Lung (tissue), 12 donors: ENCODE measurements around the gene SSR1. TPM values are rescaled to one million over a fixed set of nuclear protein-coding genes. Genes with fewer than 3 reads are reported as not detected.

Experiments
- ATAC-seq: fragments of 200-7000 bp; cut with Tn5 transposase; one replicate; pipeline ENCODE4 v1.9.1; 2020; ENCODE audit warnings: moderate number of reproducible peaks; ENCODE audit not compliant: insufficient read depth, low FRiP score
- DNase-seq, 3 donors: peaks; one replicate each; pipeline ENCODE4 v3.0.0-alpha.2; 2013 to 2017
- H3K27ac ChIP-seq, 2 donors: one replicate each; pipeline ENCODE4 v1.5.1; 2013; ENCODE audit warnings: mild to moderate bottlenecking in 2 of 2, moderate library complexity in 2 of 2, control low read depth in 1 of 2, inconsistent platforms in 1 of 2, low read depth in 1 of 2, low read length in 1 of 2
- H3K27me3 ChIP-seq, 3 donors: one replicate each; pipeline ENCODE4 v1.5.1; 2013; ENCODE audit warnings: low read length in 2 of 3; ENCODE audit not compliant: control insufficient read depth in 3 of 3, insufficient read depth in 3 of 3
- H3K36me3 ChIP-seq, 4 donors: one replicate each; pipeline ENCODE4 v1.5.1; 2013; ENCODE audit warnings: low read length in 4 of 4, mild to moderate bottlenecking in 1 of 4, moderate library complexity in 1 of 4; ENCODE audit not compliant: control insufficient read depth in 4 of 4, insufficient read depth in 4 of 4
- H3K4me1 ChIP-seq, 5 donors: one replicate each; pipeline ENCODE4 v1.5.1; 2013; ENCODE audit warnings: low read length in 5 of 5, mild to moderate bottlenecking in 2 of 5, moderate library complexity in 1 of 5; ENCODE audit not compliant: control insufficient read depth in 5 of 5, insufficient read depth in 5 of 5
- H3K4me3 ChIP-seq: one replicate; pipeline ENCODE4 v1.5.1; 2013; ENCODE audit warnings: mild to moderate bottlenecking, control low read depth, moderate library complexity
- H3K9ac ChIP-seq, 2 donors: one replicate each; pipeline ENCODE4 v1.5.1; 2013; ENCODE audit warnings: low read length in 2 of 2, control low read depth in 1 of 2; ENCODE audit not compliant: insufficient read depth in 1 of 2
- H3K9me3 ChIP-seq, 4 donors: one replicate each; pipeline ENCODE4 v1.5.1; 2013; ENCODE audit warnings: low read length in 3 of 4, mild to moderate bottlenecking in 1 of 4, moderate library complexity in 1 of 4; ENCODE audit not compliant: control insufficient read depth in 4 of 4, insufficient read depth in 3 of 4
- WGBS, 2 donors: extraction: QIAGEN DNeasy Blood & Tissue Kit; methylation state at CpG; one replicate each; pipeline ENCODE4 v1.1.7; 2013; 5-methylcytosine and 5-hydroxymethylcytosine counted together
- polyA plus RNA-seq, 2 donors: library from polyadenylated mRNA; stranded (reverse); fragments of 200-250 nt; gene quantifications; one replicate each; pipeline ENCODE4 v1.2.1, GENCODE V29; 2013
- total RNA-seq, 2 donors: library from RNA; depleted of rRNA in 1 of 2; stranded (reverse); fragments of >200 nt in 1 of 2; gene quantifications; one replicate each; pipeline ENCODE4 v1.2.1, GENCODE V29; 2014 to 2021
- TF ChIP-seq, protein P1 (sequence below): IDR thresholded peaks from 2 replicates; pipeline ENCODE4 v1.5.1; 2012; ENCODE audit warnings: mild to moderate bottlenecking; ENCODE audit errors: control extremely low read depth, extremely low read depth
- donor health status: control.
- donor health status: control.
- donor health status: Bipolar disorder and iron deficiency.
- donor health status: healthy.
- donor health status: DM: yes; HTN: yes; CAD: no.

The SSR1 gene
- total and polyA plus RNA-seq, 4 donors = 22.4 to 150 (median 90.1) TPM

- Histone ChIP-seq H3K4me1 (peaks cover 0 to 7% (median 5%) of the 10 kb centered on the region in 5 donors), H3K27ac (no peak overlapping the region), H3K9ac (no peak overlapping the region), H3K27me3 (no peaks in the 10 kb centered on the region), H3K36me3 (peaks cover 16 to 49% (median 30%) of the 10 kb centered on the region in 4 donors), H3K9me3 (no peaks in the 10 kb centered on the region), H3K4me3 (no peak overlapping the region)
- DNase-seq = no peak
- WGBS, 2 donors = 96 to 97% methylated on average over 13 of the region's 13 CpGs
- no peak for ATAC-seq
- TF ChIP-seq, protein P1, sequence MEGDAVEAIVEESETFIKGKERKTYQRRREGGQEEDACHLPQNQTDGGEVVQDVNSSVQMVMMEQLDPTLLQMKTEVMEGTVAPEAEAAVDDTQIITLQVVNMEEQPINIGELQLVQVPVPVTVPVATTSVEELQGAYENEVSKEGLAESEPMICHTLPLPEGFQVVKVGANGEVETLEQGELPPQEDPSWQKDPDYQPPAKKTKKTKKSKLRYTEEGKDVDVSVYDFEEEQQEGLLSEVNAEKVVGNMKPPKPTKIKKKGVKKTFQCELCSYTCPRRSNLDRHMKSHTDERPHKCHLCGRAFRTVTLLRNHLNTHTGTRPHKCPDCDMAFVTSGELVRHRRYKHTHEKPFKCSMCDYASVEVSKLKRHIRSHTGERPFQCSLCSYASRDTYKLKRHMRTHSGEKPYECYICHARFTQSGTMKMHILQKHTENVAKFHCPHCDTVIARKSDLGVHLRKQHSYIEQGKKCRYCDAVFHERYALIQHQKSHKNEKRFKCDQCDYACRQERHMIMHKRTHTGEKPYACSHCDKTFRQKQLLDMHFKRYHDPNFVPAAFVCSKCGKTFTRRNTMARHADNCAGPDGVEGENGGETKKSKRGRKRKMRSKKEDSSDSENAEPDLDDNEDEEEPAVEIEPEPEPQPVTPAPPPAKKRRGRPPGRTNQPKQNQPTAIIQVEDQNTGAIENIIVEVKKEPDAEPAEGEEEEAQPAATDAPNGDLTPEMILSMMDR = no peak
These were observed 65.2 kb downstream of the SSR1 start for GRCh38 chr6:7247828-7248227.

GRCh38 chr6:7247179-7247456, 65.9 kb downstream of the SSR1 start:
- Histone ChIP-seq H3K4me3 (no peak overlapping the region), H3K9me3 (no peaks in the 10 kb centered on the region), H3K4me1 (peaks cover 0 to 14% (median 9%) of the 10 kb centered on the region in 5 donors), H3K27ac (no peak overlapping the region), H3K9ac (no peak overlapping the region), H3K27me3 (no peaks in the 10 kb centered on the region), H3K36me3 (peaks cover 16 to 44% (median 26%) of the 10 kb centered on the region in 4 donors)
- no peak for ATAC-seq
- WGBS, 2 donors = 94 to 97% methylated on average over 15 of the region's 15 CpGs
- TF ChIP-seq, protein P1 = no peak
- no peak for DNase-seq

GRCh38 chr6:7246401-7247178, 66.4 kb downstream of the SSR1 start:
- 96% methylated on average over 71 of the region's 71 CpGs for WGBS, 2 donors
- no peak for DNase-seq
- ATAC-seq = no peak
- Histone ChIP-seq H3K27me3 (no peaks in the 10 kb centered on the region), H3K4me3 (no peak overlapping the region), H3K36me3 (peaks cover 16 to 42% (median 25%) of the 10 kb centered on the region in 4 donors), H3K27ac (no peak overlapping the region), H3K4me1 (peaks cover 0 to 19% (median 9%) of the 10 kb centered on the region in 5 donors), H3K9ac (no peak overlapping the region), H3K9me3 (no peaks in the 10 kb centered on the region)
- TF ChIP-seq, protein P1 = no peak
